ENCODE measurements around the gene BSG. TPM values are rescaled to one million over a fixed set of nuclear protein-coding genes. Genes with fewer than 3 reads are reported as not detected.

The BSG gene
- total and polyA plus RNA-seq, 2 donors (not counting 1 experiment from before 2014, with no cell fraction given): 246 to 325 TPM

DNA sequence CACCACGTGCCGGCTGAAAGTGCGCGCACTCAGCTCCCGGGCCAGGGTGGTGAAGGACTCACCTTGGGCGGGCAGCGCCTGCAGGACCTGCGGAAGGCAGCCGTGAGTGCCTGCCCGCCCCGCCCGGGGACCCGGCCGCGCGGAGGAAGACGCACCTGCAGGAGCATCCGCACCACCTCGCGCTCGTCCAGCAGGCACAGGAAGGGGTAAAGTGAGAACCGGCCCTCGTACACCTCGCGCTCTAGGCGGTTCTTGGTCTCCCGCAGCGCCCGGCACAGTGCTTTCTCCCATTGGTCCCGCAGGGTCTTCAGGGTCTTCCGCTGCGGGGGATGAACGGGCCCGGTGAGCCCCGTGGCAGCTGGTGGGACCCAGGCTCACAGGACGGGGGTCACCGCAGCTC lies 50.3 kb downstream of the BSG start:
- DNase-seq (ENCODE audit: low read depth in 2 of 2): no peak
- no peaks in the 10 kb centered on the region for H3K79me2 ChIP-seq (ENCODE audit: control insufficient read depth, insufficient read depth, low read length)
- H3K9ac ChIP-seq (ENCODE audit: insufficient read depth, low read length): no peak overlapping the region
- H3K36me3 ChIP-seq (ENCODE audit: control insufficient read depth, insufficient read depth, low read length): peaks cover 13% of the 10 kb centered on the region
- H3K4me3 ChIP-seq (replicated peaks in 1 of 4; ENCODE audit: control extremely low read depth in 1 of 4, insufficient read depth in 1 of 4, low read depth in 3 of 4, low read length in 4 of 4): no peak overlapping the region
- no peak overlapping the region for H3K27ac ChIP-seq (ENCODE audit: insufficient read depth, low read length)
- H3K4me2 ChIP-seq (ENCODE audit: extremely low read depth, insufficient read depth, low read length): no peak overlapping the region
- H3K4me1 ChIP-seq (ENCODE audit: control insufficient read depth, extremely low read depth, insufficient read depth, low read length): no peaks in the 10 kb centered on the region
- no peaks in the 10 kb centered on the region for H4K20me1 ChIP-seq (ENCODE audit: control insufficient read depth, extremely low read depth, insufficient read depth, low read length)
- no peaks in the 10 kb centered on the region for H3K27me3 ChIP-seq (ENCODE audit: control insufficient read depth, insufficient read depth, low read length)
- no peak for TF ChIP-seq EZH2 (IDR thresholded peaks at IDR 0.05; ENCODE audit: low read length, missing control alignments)
- no peak for TF ChIP-seq CTCF (conservative IDR thresholded peaks at IDR 0.05 in 1 of 2, IDR thresholded peaks at IDR 0.05 in 1 of 2; ENCODE audit: low read depth in 1 of 2, low read length in 2 of 2)
- H3K9me3 ChIP-seq (ENCODE audit: control insufficient read depth, insufficient read depth, low read depth, low read length): no peaks in the 10 kb centered on the region
- H2AFZ ChIP-seq (ENCODE audit: low read length): no peak overlapping the region

DNA sequence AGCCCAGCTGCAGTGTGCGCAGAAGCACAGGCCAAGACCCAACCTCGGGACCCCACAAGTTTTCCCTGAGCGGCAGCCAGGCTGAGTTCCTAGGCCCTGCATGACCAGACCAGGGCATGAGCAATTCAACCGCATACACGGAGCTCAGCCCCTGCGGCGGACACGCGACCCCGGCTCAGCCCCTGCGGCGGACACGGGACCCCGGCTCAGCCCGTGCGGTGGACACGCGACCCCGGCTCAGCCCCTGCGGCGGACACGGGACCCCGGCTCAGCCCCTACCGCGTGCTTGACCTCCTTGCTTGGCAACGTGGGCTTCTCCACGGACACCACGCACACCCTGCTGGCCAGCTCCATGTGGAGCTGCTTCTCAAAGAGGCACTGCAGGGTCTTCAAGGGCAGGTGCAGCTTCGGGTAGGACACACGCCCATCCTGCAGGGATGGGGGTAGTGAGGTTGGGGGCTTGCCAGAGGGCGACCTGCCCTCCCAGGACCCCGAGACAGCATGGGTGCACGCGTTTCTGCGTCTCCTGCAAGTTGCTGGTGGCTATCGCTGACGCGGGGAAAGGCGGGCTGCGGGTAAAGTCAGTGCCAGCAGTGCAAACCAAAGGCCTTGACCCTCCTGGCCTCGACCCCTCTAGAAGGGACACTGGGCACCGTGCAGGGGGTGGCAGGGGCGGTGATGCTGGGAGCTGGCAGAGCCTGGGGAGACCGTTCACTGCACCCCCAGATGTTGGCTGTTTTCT lies 51.0 kb downstream of the BSG start:
- Histone ChIP-seq H3K27ac (ENCODE audit: insufficient read depth, low read length) (no peak overlapping the region), H3K4me2 (ENCODE audit: extremely low read depth, insufficient read depth, low read length) (no peak overlapping the region), H3K9ac (ENCODE audit: insufficient read depth, low read length) (no peak overlapping the region), H2AFZ (ENCODE audit: low read length) (no peak overlapping the region), H4K20me1 (ENCODE audit: control insufficient read depth, extremely low read depth, insufficient read depth, low read length) (no peaks in the 10 kb centered on the region), H3K9me3 (ENCODE audit: control insufficient read depth, insufficient read depth, low read depth, low read length) (no peaks in the 10 kb centered on the region), H3K36me3 (ENCODE audit: control insufficient read depth, insufficient read depth, low read length) (peaks cover 11% of the 10 kb centered on the region), H3K4me1 (ENCODE audit: control insufficient read depth, extremely low read depth, insufficient read depth, low read length) (no peaks in the 10 kb centered on the region), H3K79me2 (ENCODE audit: control insufficient read depth, insufficient read depth, low read length) (no peaks in the 10 kb centered on the region), H3K27me3 (ENCODE audit: control insufficient read depth, insufficient read depth, low read length) (no peaks in the 10 kb centered on the region), H3K4me3 (replicated peaks in 1 of 4; ENCODE audit: control extremely low read depth in 1 of 4, insufficient read depth in 1 of 4, low read depth in 3 of 4, low read length in 4 of 4) (no peak overlapping the region)
- no peak for DNase-seq (ENCODE audit: low read depth in 2 of 2)
- TF ChIP-seq CTCF (conservative IDR thresholded peaks at IDR 0.05 in 1 of 2, IDR thresholded peaks at IDR 0.05 in 1 of 2; ENCODE audit: low read depth in 1 of 2, low read length in 2 of 2) (no peak), EZH2 (IDR thresholded peaks at IDR 0.05; ENCODE audit: low read length, missing control alignments) (no peak)

DNA sequence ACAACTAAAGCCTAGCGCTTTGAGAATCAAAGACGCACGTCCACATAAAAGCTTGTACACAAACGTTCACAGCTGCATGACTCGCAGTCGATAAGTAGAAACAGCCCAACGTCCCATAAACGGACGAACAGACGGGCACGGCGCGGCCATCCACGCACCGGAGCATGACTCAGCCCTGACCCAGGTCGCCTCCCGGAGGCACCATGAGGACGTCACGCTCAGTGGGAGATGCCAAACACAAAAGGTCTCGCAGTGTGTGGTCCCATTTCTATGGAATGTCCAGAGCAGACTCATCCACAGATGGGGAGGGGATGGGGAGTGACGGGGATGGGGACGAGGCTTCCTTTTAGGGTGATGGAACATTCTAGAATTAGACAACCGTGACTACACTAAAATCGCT lies 51.6 kb downstream of the BSG start:
- Histone ChIP-seq H4K20me1 (ENCODE audit: control insufficient read depth, extremely low read depth, insufficient read depth, low read length) (no peaks in the 10 kb centered on the region), H3K9me3 (ENCODE audit: control insufficient read depth, insufficient read depth, low read depth, low read length) (no peaks in the 10 kb centered on the region), H3K4me3 (replicated peaks in 1 of 4; ENCODE audit: control extremely low read depth in 1 of 4, insufficient read depth in 1 of 4, low read depth in 3 of 4, low read length in 4 of 4) (no peak overlapping the region), H3K9ac (ENCODE audit: insufficient read depth, low read length) (no peak overlapping the region), H3K4me2 (ENCODE audit: extremely low read depth, insufficient read depth, low read length) (no peak overlapping the region), H3K36me3 (ENCODE audit: control insufficient read depth, insufficient read depth, low read length) (peaks cover 9% of the 10 kb centered on the region), H2AFZ (ENCODE audit: low read length) (no peak overlapping the region), H3K4me1 (ENCODE audit: control insufficient read depth, extremely low read depth, insufficient read depth, low read length) (no peaks in the 10 kb centered on the region), H3K27ac (ENCODE audit: insufficient read depth, low read length) (no peak overlapping the region), H3K79me2 (ENCODE audit: control insufficient read depth, insufficient read depth, low read length) (no peaks in the 10 kb centered on the region), H3K27me3 (ENCODE audit: control insufficient read depth, insufficient read depth, low read length) (no peaks in the 10 kb centered on the region)
- no peak for TF ChIP-seq EZH2 (IDR thresholded peaks at IDR 0.05; ENCODE audit: low read length, missing control alignments)
- no peak for TF ChIP-seq CTCF (conservative IDR thresholded peaks at IDR 0.05 in 1 of 2, IDR thresholded peaks at IDR 0.05 in 1 of 2; ENCODE audit: low read depth in 1 of 2, low read length in 2 of 2)
- peak; percentile 78 to 94 for DNase-seq (ENCODE audit: low read depth in 2 of 2)
